Vagina (tissue), 2 donors: Measurements from ENCODE around the gene ZNF79.

Experiments used
- CTCF ChIP-seq, 3 experiments: fragments of 450-650 bp in 2 of 3; fragments of 200-600 bp in 1 of 3; sonication (generic) in 1 of 3; IDR thresholded peaks; one replicate each; pipeline ENCODE4 v1.5.1; 2017 to 2019; ENCODE audit warnings: antibody characterized with exemption in 3 of 3, mild to moderate bottlenecking in 2 of 3, moderate library complexity in 2 of 3
- POLR2A ChIP-seq, 2 donors: fragments of 450-650 bp; IDR thresholded peaks; one replicate each; pipeline ENCODE4 v1.6.1; 2017; ENCODE audit warnings: antibody characterized with exemption in 2 of 2, mild to moderate bottlenecking in 2 of 2, moderate library complexity in 2 of 2
- POLR2AphosphoS5 ChIP-seq, 2 donors: sonication (generic); formaldehyde crosslinking; IDR thresholded peaks; one replicate each; pipeline ENCODE4 v1.9.0; 2017; ENCODE audit warnings: antibody characterized with exemption in 2 of 2, mild to moderate bottlenecking in 2 of 2, low read depth in 1 of 2; ENCODE audit not compliant: insufficient read depth in 1 of 2

GRCh38 chr9:127384901-127385300, 39.3 kb upstream of the ZNF79 start:
- TF ChIP-seq POLR2A (IDR thresholded peaks at IDR 0.05) (no peak), CTCF (IDR thresholded peaks at IDR 0.05) (no peak), POLR2AphosphoS5 (IDR thresholded peaks at IDR 0.05; ENCODE audit: insufficient read depth in 1 of 2, low read depth in 1 of 2) (no peak)
